HEK293 (cell line): Measurements from ENCODE around the gene CRB2.

Source experiments
- CTCF ChIA-PET: fragments of 350-600 bp; formaldehyde crosslinking; extraction: SDS; loops from one replicate; lab custom pipeline; 2021; ENCODE audit warnings: antibody characterized with exemption; lab: Yijun Ruan, JAX
- POLR2A ChIA-PET: fragments of 300-600 bp; formaldehyde crosslinking; extraction: SDS; loops from one replicate; lab custom pipeline; 2020; ENCODE audit warnings: antibody characterized with exemption, inconsistent platforms; lab: Yijun Ruan, JAX
- H3K27ac ChIP-seq: fragments of 200-500 bp; sonication (Bioruptor generic); 2 replicates; pipeline ENCODE4 v1.5.1; 2014; ENCODE audit warnings: low read depth, low read length, control low read depth, inconsistent platforms; ENCODE audit errors: extremely low read depth
- H3K36me3 ChIP-seq, 2 experiments: fragments of 200-500 bp in 1 of 2; sonication (Bioruptor generic) in 1 of 2; 1 replicate in 1 of 2; 2 replicates in 1 of 2; pipeline ENCODE4 v1.5.1; 2014 to 2017; ENCODE audit warnings: inconsistent platforms in 2 of 2, low read length in 2 of 2; ENCODE audit not compliant: control insufficient read depth in 2 of 2, insufficient read depth in 1 of 2
- H3K4me1 ChIP-seq: fragments of 200-500 bp; sonication (Bioruptor generic); 2 replicates; pipeline ENCODE4 v1.5.1; 2014; ENCODE audit warnings: mild to moderate bottlenecking, low read length, inconsistent platforms; ENCODE audit not compliant: control insufficient read depth, insufficient read depth
- H3K4me3 ChIP-seq: 2 replicates; pipeline ENCODE4 v1.5.1; 2011; ENCODE audit warnings: low read depth, mild to moderate bottlenecking, control low read depth, low read length, moderate library complexity
- H3K9me3 ChIP-seq: fragments of 200-500 bp; sonication (Bioruptor generic); 2 replicates; pipeline ENCODE4 v1.5.1; 2014; ENCODE audit warnings: low read depth, low read length, inconsistent platforms; ENCODE audit not compliant: control insufficient read depth, insufficient read depth
- BCL11B ChIP-seq: fragments of 450-650 bp; formaldehyde crosslinking; IDR thresholded peaks from 2 replicates; pipeline ENCODE4 v1.5.1; 2016; ENCODE audit warnings: low read depth, missing biosample characterization, missing genetic modification characterization
- EGR2 ChIP-seq: fragments of 450-650 bp; formaldehyde crosslinking; IDR thresholded peaks from 2 replicates; pipeline ENCODE4 v1.5.1; 2016; ENCODE audit warnings: low read depth, missing biosample characterization, missing genetic modification characterization
- SALL2 ChIP-seq: fragments of 450-650 bp; formaldehyde crosslinking; IDR thresholded peaks from 2 replicates; pipeline ENCODE4 v1.5.0; 2017; ENCODE audit warnings: missing biosample characterization, mild to moderate bottlenecking, missing genetic modification characterization, borderline replicate concordance
- SCRT1 ChIP-seq: fragments of 450-650 bp; formaldehyde crosslinking; IDR thresholded peaks from 2 replicates; pipeline ENCODE4 v1.5.1; 2016; ENCODE audit warnings: missing biosample characterization, missing genetic modification characterization, borderline replicate concordance
- SP2 ChIP-seq: fragments of 450-650 bp; formaldehyde crosslinking; IDR thresholded peaks from 2 replicates; pipeline ENCODE4 v1.5.1; 2016; ENCODE audit warnings: missing biosample characterization, missing genetic modification characterization
- TRIM28 ChIP-seq: IDR thresholded peaks from 2 replicates; pipeline ENCODE4 v1.6.1; 2011; ENCODE audit warnings: low read length, control low read depth, borderline replicate concordance
- WT1 ChIP-seq: fragments of 450-650 bp; formaldehyde crosslinking; IDR thresholded peaks from 2 replicates; pipeline ENCODE4 v1.5.1; 2016; ENCODE audit warnings: missing biosample characterization, missing genetic modification characterization
- YY2 ChIP-seq: fragments of 450-650 bp; formaldehyde crosslinking; IDR thresholded peaks from 2 replicates; pipeline ENCODE4 v1.5.1; 2016; ENCODE audit warnings: missing biosample characterization, missing genetic modification characterization
- ZBTB21 ChIP-seq: fragments of 450-650 bp; formaldehyde crosslinking; IDR thresholded peaks from 2 replicates; pipeline ENCODE4 v1.5.1; 2017; ENCODE audit warnings: missing biosample characterization, missing genetic modification characterization
- ZBTB49 ChIP-seq: fragments of 450-650 bp; formaldehyde crosslinking; IDR thresholded peaks from 2 replicates; pipeline ENCODE4 v1.5.1; 2016; ENCODE audit warnings: missing biosample characterization, missing genetic modification characterization, low read depth
- ZFP3 ChIP-seq: fragments of 450-650 bp; formaldehyde crosslinking; IDR thresholded peaks from 2 replicates; pipeline ENCODE4 v1.5.1; 2016; ENCODE audit warnings: low read depth, missing biosample characterization, missing genetic modification characterization
- ZNF114 ChIP-seq: fragments of 450-650 bp; formaldehyde crosslinking; IDR thresholded peaks from 2 replicates; pipeline ENCODE4 v1.5.0; 2017; ENCODE audit warnings: missing biosample characterization, missing genetic modification characterization
- ZNF132 ChIP-seq: fragments of 450-650 bp; formaldehyde crosslinking; IDR thresholded peaks from 2 replicates; pipeline ENCODE4 v1.5.1; 2017; ENCODE audit warnings: missing biosample characterization, missing genetic modification characterization, borderline replicate concordance
- ZNF169 ChIP-seq: fragments of 450-650 bp; formaldehyde crosslinking; IDR thresholded peaks from 2 replicates; pipeline ENCODE4 v1.5.1; 2016; ENCODE audit warnings: missing biosample characterization, missing genetic modification characterization
- ZNF311 ChIP-seq: fragments of 450-650 bp; formaldehyde crosslinking; IDR thresholded peaks from 2 replicates; pipeline ENCODE4 v1.5.1; 2017; ENCODE audit warnings: missing biosample characterization, missing genetic modification characterization, borderline replicate concordance
- ZNF391 ChIP-seq: fragments of 450-650 bp; formaldehyde crosslinking; IDR thresholded peaks from 2 replicates; pipeline ENCODE4 v1.5.1; 2016; ENCODE audit warnings: low read depth, missing biosample characterization, missing genetic modification characterization, borderline replicate concordance
- ZNF394 ChIP-seq: fragments of 450-650 bp; formaldehyde crosslinking; IDR thresholded peaks from 2 replicates; pipeline ENCODE4 v1.5.1; 2016; ENCODE audit warnings: missing biosample characterization, missing genetic modification characterization, mild to moderate bottlenecking, moderate library complexity, borderline replicate concordance
- ZNF544 ChIP-seq: fragments of 450-650 bp; formaldehyde crosslinking; IDR thresholded peaks from 2 replicates; pipeline ENCODE4 v1.5.0; 2017; ENCODE audit warnings: missing biosample characterization, missing genetic modification characterization
- ZNF558 ChIP-seq: fragments of 450-650 bp; formaldehyde crosslinking; IDR thresholded peaks from 2 replicates; pipeline ENCODE4 v1.5.1; 2016; ENCODE audit warnings: missing biosample characterization, missing genetic modification characterization
- ZNF670 ChIP-seq: fragments of 450-650 bp; formaldehyde crosslinking; IDR thresholded peaks from 2 replicates; pipeline ENCODE4 v1.5.1; 2016; ENCODE audit warnings: missing biosample characterization, missing genetic modification characterization, low read depth
- ZNF677 ChIP-seq: fragments of 450-650 bp; IDR thresholded peaks from 2 replicates; pipeline ENCODE4 v1.5.0; 2018; ENCODE audit warnings: missing biosample characterization, mild to moderate bottlenecking, missing genetic modification characterization, moderate library complexity
- ZNF776 ChIP-seq: fragments of 450-650 bp; formaldehyde crosslinking; IDR thresholded peaks from 2 replicates; pipeline ENCODE4 v1.5.0; 2017; ENCODE audit warnings: missing biosample characterization, missing genetic modification characterization, borderline replicate concordance
- ZNF792 ChIP-seq: fragments of 450-650 bp; formaldehyde crosslinking; IDR thresholded peaks from 2 replicates; pipeline ENCODE4 v1.5.1; 2016; ENCODE audit warnings: missing biosample characterization, missing genetic modification characterization
- ZSCAN4 ChIP-seq: fragments of 450-650 bp; formaldehyde crosslinking; IDR thresholded peaks from 2 replicates; pipeline ENCODE4 v1.5.1; 2017; ENCODE audit warnings: missing biosample characterization, missing genetic modification characterization
- TF ChIP-seq, protein P1 (sequence below): fragments of 450-650 bp; formaldehyde crosslinking; IDR thresholded peaks from 2 replicates; pipeline ENCODE4 v1.5.1; 2016; ENCODE audit warnings: missing biosample characterization, missing genetic modification characterization

Gene CRB2

GRCh38 chr9:123355761-123356431 is at the start of gene CRB2:
CRB2 (plus strand) TSS chr9:123356197; CDS start chr9:123356261, 64 bp downstream.
- Histone ChIP-seq H3K27ac (no peak within 1 kb of the TSS), H3K9me3 (no peaks in the 10 kb centered on the region), H3K4me1 (no peaks in the 10 kb centered on the region), H3K36me3 (no peaks in the 10 kb centered on the region), H3K4me3 (no peak within 1 kb of the TSS)
- TF ChIP-seq SALL2 (tag by site-specific recombination) (no peak), ZNF391 (tag by site-specific recombination) (no peak), YY2 (tag by site-specific recombination) (no peak), ZNF394 (tag by site-specific recombination) (peak; percentile 58; the same call in 1 of the 2 replicates), EGR2 (tag by site-specific recombination) (peak; percentile 27; the same call in 1 of the 2 replicates), ZBTB21 (tag by site-specific recombination) (no peak), TRIM28 (no peak), ZNF114 (tag by site-specific recombination) (no peak), ZNF558 (tag by site-specific recombination) (no peak), WT1 (tag by site-specific recombination) (no peak), ZNF544 (tag by site-specific recombination) (no peak), ZNF132 (tag by site-specific recombination) (no peak), SCRT1 (no peak), ZNF670 (tag by site-specific recombination) (no peak), ZNF169 (tag by site-specific recombination) (no peak), ZNF311 (tag by site-specific recombination) (no peak), ZSCAN4 (no peak)
- TF ChIP-seq, protein P1, sequence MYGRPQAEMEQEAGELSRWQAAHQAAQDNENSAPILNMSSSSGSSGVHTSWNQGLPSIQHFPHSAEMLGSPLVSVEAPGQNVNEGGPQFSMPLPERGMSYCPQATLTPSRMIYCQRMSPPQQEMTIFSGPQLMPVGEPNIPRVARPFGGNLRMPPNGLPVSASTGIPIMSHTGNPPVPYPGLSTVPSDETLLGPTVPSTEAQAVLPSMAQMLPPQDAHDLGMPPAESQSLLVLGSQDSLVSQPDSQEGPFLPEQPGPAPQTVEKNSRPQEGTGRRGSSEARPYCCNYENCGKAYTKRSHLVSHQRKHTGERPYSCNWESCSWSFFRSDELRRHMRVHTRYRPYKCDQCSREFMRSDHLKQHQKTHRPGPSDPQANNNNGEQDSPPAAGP (tag by site-specific recombination), result no peak
- CTCF ChIA-PET, result interaction anchor here (0.5 to 5.7 kb wide), 12 partner anchors 9 to 1889 kb away, joined by 3 to 106 read pairs (median 6); no protein-coding TSS in a partner anchor
- POLR2A ChIA-PET, result no interaction called here

DNA sequence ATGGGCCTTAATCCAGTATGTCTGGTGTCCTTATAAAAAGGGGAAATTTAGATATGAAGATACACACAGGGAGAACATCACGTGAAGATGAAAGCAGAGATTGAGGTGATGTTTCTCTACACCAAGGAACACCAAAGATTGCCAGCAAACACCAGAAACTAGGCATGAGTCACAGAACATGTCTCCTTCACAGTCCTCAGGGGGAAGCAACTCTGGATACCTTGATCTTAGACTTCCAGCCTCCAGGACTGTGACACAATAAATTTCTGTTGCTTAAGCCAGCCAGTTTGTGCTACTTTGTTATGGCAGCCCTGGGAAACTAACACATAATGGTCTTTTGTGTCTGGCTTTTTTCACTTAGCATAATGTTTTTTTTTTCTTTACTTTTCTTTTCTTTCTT is 46.4 kb upstream of the CRB2 start:
- Histone ChIP-seq H3K4me1 (no peaks in the 10 kb centered on the region), H3K27ac (no peak overlapping the region), H3K9me3 (no peaks in the 10 kb centered on the region), H3K4me3 (no peak overlapping the region), H3K36me3 (no peaks in the 10 kb centered on the region)
- no peak for TF ChIP-seq ZNF677 (tag by site-specific recombination)
- no peak for TF ChIP-seq SP2 (tag by site-specific recombination)
- TF ChIP-seq ZNF776, result no peak
- TF ChIP-seq ZBTB49 (tag by site-specific recombination), result no peak
- no peak for TF ChIP-seq ZFP3 (tag by site-specific recombination)
- TF ChIP-seq BCL11B, result no peak
- TF ChIP-seq ZNF792 (tag by site-specific recombination), result no peak
- ChIA-PET CTCF (no interaction called here), POLR2A (no interaction called here)
